ENCODE data around the gene KANK4.

The KANK4 gene

GRCh38 chr1:62341089-62341488 lies 21.9 kb upstream of the KANK4 start:
- no peaks in the 10 kb centered on the region for H3K9me2 ChIP-seq (replicated peaks; ENCODE audit: low read depth, low read length)
- H3K9me3 ChIP-seq (ENCODE audit: insufficient read depth, low read depth, low read length): no peaks in the 10 kb centered on the region
- H3K4me3 ChIP-seq (ENCODE audit: low read length, poor library complexity, severe bottlenecking): no peak overlapping the region
- no peaks in the 10 kb centered on the region for H3K27me3 ChIP-seq (ENCODE audit: insufficient read depth, low read length, poor library complexity, severe bottlenecking)
- H3K79me2 ChIP-seq (ENCODE audit: insufficient read depth, low read length): no peaks in the 10 kb centered on the region
- TF ChIP-seq EZH2phosphoT487 (IDR thresholded peaks at IDR 0.05; ENCODE audit: borderline replicate concordance) (no peak), CTCF (conservative IDR thresholded peaks at IDR 0.05; ENCODE audit: low read length) (no peak)
- H2AFZ ChIP-seq (ENCODE audit: low read length): no peak overlapping the region
- H3F3A ChIP-seq (ENCODE audit: low read depth): no peaks in the 10 kb centered on the region
- H3K36me3 ChIP-seq (ENCODE audit: insufficient read depth, low read length): no peaks in the 10 kb centered on the region
- H3K9ac ChIP-seq (ENCODE audit: low read depth, low read length, poor library complexity, severe bottlenecking): no peak overlapping the region
- H3K4me2 ChIP-seq (ENCODE audit: low read depth, low read length, poor library complexity, severe bottlenecking): no peak overlapping the region
- H4K20me1 ChIP-seq (ENCODE audit: insufficient read depth, low read length, poor library complexity, severe bottlenecking): no peaks in the 10 kb centered on the region
- H3K4me1 ChIP-seq (ENCODE audit: insufficient read depth, low read length, poor library complexity, severe bottlenecking): no peaks in the 10 kb centered on the region

- no peaks in the 10 kb centered on the region for H3K79me2 ChIP-seq (ENCODE audit: insufficient read depth, low read length)
- H2AFZ ChIP-seq (ENCODE audit: low read length): 0 out of 2 replicates have a peak overlapping the region, but pooled peaks have one; percentile 26
- no peaks in the 10 kb centered on the region for H3F3A ChIP-seq (ENCODE audit: low read depth)
- peaks cover 12% of the 10 kb centered on the region for H3K4me1 ChIP-seq (ENCODE audit: insufficient read depth, low read length, poor library complexity, severe bottlenecking)
- H4K20me1 ChIP-seq (ENCODE audit: insufficient read depth, low read length, poor library complexity, severe bottlenecking): no peaks in the 10 kb centered on the region
- no peaks in the 10 kb centered on the region for H3K9me3 ChIP-seq (ENCODE audit: insufficient read depth, low read depth, low read length)
- no peak overlapping the region for H3K4me3 ChIP-seq (ENCODE audit: low read length, poor library complexity, severe bottlenecking)
- no peak overlapping the region for H3K4me2 ChIP-seq (ENCODE audit: low read depth, low read length, poor library complexity, severe bottlenecking)
- TF ChIP-seq CTCF (conservative IDR thresholded peaks at IDR 0.05; ENCODE audit: low read length) (peak; percentile 14; the same call in 1 of the 2 replicates), EZH2phosphoT487 (IDR thresholded peaks at IDR 0.05; ENCODE audit: borderline replicate concordance) (no peak)
- no peaks in the 10 kb centered on the region for H3K27me3 ChIP-seq (ENCODE audit: insufficient read depth, low read length, poor library complexity, severe bottlenecking)
- H3K9ac ChIP-seq (ENCODE audit: low read depth, low read length, poor library complexity, severe bottlenecking): no peak overlapping the region
- H3K9me2 ChIP-seq (replicated peaks; ENCODE audit: low read depth, low read length): no peaks in the 10 kb centered on the region
- H3K36me3 ChIP-seq (ENCODE audit: insufficient read depth, low read length): no peaks in the 10 kb centered on the region
Measured at GRCh38 chr1:62337706-62338631, 18.7 kb upstream of the KANK4 start.

GRCh38 chr1:62336995-62337705 lies 17.9 kb upstream of the KANK4 start:
- Histone ChIP-seq H3K9me2 (replicated peaks; ENCODE audit: low read depth, low read length) (no peaks in the 10 kb centered on the region), H3K79me2 (ENCODE audit: insufficient read depth, low read length) (no peaks in the 10 kb centered on the region), H2AFZ (ENCODE audit: low read length) (no peak overlapping the region), H3K4me3 (ENCODE audit: low read length, poor library complexity, severe bottlenecking) (no peak overlapping the region), H3K27me3 (ENCODE audit: insufficient read depth, low read length, poor library complexity, severe bottlenecking) (no peaks in the 10 kb centered on the region), H3K4me1 (ENCODE audit: insufficient read depth, low read length, poor library complexity, severe bottlenecking) (peaks cover 15% of the 10 kb centered on the region), H3K9ac (ENCODE audit: low read depth, low read length, poor library complexity, severe bottlenecking) (no peak overlapping the region), H3F3A (ENCODE audit: low read depth) (no peaks in the 10 kb centered on the region), H3K36me3 (ENCODE audit: insufficient read depth, low read length) (no peaks in the 10 kb centered on the region), H4K20me1 (ENCODE audit: insufficient read depth, low read length, poor library complexity, severe bottlenecking) (no peaks in the 10 kb centered on the region), H3K9me3 (ENCODE audit: insufficient read depth, low read depth, low read length) (no peaks in the 10 kb centered on the region), H3K4me2 (ENCODE audit: low read depth, low read length, poor library complexity, severe bottlenecking) (no peak overlapping the region)
- TF ChIP-seq CTCF (conservative IDR thresholded peaks at IDR 0.05; ENCODE audit: low read length): no peak

Measured in Loucy (cell line).